MV-4-11 (cell line): ENCODE measurements around the gene PIK3IP1.

Experiments
- DNase-seq: peaks from one replicate; lab custom pipeline; 2025; lab: John Stamatoyannopoulos, UW

Gene PIK3IP1

DNA sequence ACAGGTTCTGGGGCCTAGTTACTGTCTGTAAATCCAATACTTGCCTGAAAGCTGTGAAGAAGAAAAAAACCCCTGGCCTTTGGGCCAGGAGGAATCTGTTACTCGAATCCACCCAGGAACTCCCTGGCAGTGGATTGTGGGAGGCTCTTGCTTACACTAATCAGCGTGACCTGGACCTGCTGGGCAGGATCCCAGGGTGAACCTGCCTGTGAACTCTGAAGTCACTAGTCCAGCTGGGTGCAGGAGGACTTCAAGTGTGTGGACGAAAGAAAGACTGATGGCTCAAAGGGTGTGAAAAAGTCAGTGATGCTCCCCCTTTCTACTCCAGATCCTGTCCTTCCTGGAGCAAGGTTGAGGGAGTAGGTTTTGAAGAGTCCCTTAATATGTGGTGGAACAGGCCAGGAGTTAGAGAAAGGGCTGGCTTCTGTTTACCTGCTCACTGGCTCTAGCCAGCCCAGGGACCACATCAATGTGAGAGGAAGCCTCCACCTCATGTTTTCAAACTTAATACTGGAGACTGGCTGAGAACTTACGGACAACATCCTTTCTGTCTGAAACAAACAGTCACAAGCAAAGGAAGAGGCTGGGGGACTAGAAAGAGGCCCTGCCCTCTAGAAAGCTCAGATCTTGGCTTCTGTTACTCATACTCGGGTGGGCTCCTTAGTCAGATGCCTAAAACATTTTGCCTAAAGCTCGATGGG is 13.5 kb downstream of the PIK3IP1 start:
- no peak for DNase-seq

- DNase-seq: no peak
These were observed 14.1 kb downstream of the PIK3IP1 start for GRCh38 chr22:31278151-31278621.

DNA sequence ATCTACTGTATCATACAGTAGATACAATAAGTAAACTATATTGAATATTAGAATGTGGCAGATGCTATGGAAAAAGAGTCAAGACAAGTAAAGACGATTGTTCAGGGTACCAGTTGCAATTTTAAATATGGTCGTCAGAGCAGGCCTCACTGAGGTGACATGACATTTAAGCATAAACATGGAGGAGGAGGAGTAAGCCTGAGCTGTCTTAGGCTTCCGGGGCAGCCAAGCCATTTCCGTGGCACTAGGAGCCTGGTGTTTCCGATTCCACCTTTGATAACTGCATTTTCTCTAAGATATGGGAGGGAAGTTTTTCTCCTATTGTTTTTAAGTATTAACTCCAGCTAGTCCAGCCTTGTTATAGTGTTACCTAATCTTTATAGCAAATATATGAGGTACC is 14.5 kb downstream of the PIK3IP1 start:
- no peak for DNase-seq

DNA sequence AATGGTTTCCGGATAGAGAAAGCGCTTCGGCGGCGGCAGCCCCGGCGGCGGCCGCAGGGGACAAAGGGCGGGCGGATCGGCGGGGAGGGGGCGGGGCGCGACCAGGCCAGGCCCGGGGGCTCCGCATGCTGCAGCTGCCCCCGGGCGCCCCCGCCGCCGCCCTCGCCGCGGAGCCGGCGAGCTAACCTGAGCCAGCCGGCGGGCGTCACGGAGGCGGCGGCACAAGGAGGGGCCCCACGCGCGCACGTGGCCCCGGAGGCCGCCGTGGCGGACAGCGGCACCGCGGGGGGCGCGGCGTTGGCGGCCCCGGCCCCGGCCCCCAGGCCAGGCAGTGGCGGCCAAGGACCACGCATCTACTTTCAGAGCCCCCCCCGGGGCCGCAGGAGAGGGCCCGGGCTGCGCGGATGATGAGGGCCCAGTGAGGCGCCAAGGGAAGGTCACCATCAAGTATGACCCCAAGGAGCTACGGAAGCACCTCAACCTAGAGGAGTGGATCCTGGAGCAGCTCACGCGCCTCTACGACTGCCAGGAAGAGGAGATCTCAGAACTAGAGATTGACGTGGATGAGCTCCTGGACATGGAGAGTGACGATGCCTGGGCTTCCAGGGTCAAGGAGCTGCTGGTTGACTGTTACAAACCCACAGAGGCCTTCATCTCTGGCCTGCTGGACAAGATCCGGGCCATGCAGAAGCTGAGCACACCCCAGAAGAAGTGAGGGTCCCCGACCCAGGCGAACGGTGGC is 15.7 kb downstream of the PIK3IP1 start:
- no peak for DNase-seq

DNA sequence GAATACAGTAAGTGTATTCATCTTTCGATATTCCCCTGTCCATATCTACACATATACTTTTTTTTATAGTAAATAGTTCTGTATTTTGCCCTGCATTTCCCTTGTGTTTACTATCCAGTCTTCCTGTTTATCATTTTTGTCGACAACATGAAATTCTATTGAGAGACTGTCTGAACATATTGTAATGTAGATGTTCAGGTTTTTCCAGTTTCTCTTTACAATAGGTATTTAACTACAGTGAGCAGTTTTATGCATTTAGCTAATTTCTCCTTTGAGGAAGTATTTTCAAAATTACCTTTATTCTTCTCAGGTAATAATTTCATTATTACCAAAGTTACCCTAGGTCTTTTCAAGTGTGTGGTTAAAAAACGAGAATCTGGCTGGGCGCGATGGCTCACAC is 16.7 kb downstream of the PIK3IP1 start:
- DNase-seq: no peak

GRCh38 chr22:31275018-31275417 is 17.3 kb downstream of the PIK3IP1 start:
- no peak for DNase-seq

GRCh38 chr22:31274017-31274416 is 18.3 kb downstream of the PIK3IP1 start:
- no peak for DNase-seq

- peak; percentile 48 for DNase-seq
These were observed 19.5 kb downstream of the PIK3IP1 start for GRCh38 chr22:31272522-31273446.

- no peak for DNase-seq
These were observed 20.8 kb downstream of the PIK3IP1 start for GRCh38 chr22:31271485-31271884.

DNA sequence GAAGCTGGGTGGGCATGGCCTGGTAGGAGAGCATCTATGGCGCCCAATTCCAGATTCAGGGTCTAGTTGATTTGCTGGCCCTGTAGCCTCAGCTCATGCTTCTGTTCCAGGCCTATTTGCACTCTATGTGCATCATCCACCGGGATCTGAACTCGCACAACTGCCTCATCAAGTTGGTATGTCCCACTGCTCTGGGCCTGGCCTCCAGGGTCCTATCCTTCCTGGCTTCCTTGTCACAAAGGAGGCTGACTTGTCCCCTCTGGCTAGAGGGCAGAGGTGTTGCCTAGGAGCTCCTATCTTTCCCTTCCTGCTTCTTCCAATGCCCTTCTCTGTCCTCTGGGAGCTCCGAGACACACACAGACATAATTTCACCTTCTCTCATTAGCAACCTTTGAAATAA is 21.3 kb downstream of the PIK3IP1 start:
- DNase-seq: no peak

DNA sequence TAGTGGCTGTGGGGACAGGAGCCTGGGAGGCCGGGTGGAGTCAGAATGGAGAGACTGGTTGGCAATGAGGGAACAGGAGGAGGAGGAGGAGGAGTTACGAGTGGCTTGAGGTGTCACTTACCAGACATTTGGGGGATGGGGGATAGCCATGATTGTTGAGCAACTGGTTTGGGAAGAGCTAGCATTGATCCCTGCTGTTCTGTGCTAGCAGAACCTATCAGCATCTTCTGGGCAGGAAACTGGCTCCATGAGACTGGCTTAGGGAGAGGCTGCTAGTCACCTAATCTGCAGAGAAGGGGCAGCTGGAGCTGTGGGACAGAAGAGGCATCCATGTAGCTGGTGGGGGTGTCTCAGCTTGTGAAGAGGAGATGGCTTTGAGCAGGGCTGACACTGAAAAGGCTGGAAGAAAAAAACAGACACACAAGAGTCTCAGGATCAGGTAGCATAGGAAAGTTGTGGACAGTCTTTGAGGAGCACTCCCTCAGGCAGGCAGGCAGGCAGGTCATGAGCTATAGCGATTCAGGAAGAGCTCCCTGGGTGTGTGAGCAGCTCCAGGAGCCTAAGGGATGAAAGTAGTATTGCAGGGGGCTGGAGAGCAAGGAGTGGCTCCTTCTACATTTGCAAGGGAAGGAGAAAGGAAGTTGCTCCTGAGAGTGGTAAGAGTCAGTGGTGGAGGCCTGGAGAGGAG is 22.3 kb downstream of the PIK3IP1 start:
- no peak for DNase-seq

- no peak for DNase-seq
These were observed 24.0 kb downstream of the PIK3IP1 start for GRCh38 chr22:31268281-31268680.

DNA sequence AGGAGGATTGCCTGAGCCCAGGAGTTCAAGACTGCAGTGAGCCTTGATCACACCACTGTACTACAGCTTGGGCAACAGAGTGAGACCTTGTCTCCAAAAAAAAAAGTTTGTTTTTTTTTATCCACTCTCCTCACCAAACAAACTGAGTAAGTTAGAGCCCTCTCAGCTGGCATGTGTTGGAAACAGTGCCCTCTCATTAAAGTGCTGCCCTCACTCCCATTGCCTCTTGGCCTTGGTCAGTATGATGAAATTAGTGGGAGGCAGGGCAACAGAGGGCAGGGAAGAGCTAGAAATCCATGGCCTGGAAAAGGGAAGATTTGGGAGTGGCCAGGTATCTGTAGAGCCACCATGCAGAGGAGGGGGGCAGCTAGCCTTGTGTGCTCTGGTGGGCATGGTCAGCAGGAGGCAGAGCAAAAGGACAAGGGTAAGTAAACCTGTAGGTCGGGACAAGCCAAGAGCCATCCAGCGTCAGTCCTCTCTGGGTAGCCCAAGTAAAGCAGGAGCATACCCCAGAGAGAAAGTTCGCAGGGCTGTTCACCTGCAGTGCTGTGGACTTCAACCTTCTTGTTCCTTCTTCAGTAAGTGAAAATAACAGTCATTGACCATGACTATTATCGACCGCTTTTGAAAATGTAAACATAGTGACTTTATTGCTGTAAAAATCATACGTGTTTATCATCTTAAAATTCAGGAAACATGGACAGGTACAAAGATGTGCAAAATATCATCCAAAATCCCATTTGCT is 28.2 kb downstream of the PIK3IP1 start:
- no peak for DNase-seq

DNA sequence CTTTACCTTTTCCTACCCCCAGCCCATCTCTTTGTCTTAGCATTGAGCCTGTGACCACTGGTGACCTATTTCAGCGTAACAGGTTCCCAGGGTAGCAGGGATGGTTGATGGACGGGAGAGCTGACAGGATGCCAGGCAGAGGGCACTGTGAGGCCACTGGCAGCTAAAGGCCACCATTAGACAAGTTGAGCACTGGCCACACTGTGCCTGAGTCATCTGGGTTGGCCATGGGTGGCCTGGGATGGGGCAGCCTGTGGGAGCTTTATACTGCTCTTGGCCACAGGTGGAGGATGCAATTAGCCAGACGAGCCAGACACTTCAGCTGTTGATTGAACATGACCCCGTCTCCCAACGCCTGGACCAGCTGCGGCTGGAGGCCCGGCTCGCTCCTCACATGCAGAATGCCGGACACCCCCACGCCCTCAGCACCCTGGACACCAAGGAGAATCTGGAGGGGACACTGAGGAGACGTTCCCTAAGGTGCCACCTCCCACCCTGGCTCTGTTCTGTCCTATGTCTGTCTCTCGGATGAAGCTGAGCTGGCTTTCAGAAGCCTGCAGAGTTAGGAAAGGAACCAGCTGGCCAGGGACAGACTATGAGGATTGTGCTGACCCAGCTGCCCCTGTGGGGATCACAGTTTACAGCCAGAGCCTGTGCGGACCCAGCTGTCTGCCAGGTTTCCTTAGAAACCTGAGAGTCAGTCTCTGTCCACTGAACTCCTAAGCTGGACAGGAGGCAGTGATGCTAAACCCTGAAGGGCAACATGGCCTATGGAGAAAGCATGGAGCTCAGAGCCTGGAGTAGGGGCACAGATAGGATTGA is 29.8 kb downstream of the PIK3IP1 start:
- no peak for DNase-seq

GRCh38 chr22:31260474-31260856 is 31.8 kb downstream of the PIK3IP1 start:
- DNase-seq: no peak

DNA sequence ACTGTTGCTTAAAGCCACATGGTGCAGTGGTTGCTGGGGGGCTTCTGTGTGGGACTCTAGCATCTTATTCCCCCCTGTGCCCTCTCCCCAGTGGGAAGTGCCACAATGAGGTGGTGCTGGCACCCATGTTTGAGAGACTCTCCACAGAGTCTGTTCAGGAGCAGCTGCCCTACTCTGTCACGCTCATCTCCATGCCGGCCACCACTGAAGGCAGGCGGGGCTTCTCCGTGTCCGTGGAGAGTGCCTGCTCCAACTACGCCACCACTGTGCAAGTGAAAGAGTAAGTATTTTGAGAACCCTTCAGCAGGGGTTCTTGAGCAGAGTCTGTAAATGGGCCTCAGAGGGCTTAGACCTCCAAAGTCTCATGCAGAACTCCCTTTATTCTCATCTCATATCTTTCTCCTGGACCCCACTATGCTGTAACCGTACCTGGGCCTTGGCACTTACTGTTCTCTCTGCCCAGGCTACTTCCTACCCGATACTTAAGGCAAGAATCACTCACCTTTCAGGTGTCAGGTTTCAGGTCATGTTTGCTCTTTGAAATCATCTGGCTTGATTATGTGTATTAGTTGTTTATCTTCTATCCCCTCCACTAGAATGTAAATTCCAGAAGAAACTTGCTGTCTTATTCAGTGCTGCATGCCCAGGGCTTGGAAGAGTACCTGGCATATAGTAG is 32.4 kb downstream of the PIK3IP1 start:
- no peak for DNase-seq

- DNase-seq: no peak
These were observed 38.3 kb downstream of the PIK3IP1 start for GRCh38 chr22:31253949-31254348.

DNA sequence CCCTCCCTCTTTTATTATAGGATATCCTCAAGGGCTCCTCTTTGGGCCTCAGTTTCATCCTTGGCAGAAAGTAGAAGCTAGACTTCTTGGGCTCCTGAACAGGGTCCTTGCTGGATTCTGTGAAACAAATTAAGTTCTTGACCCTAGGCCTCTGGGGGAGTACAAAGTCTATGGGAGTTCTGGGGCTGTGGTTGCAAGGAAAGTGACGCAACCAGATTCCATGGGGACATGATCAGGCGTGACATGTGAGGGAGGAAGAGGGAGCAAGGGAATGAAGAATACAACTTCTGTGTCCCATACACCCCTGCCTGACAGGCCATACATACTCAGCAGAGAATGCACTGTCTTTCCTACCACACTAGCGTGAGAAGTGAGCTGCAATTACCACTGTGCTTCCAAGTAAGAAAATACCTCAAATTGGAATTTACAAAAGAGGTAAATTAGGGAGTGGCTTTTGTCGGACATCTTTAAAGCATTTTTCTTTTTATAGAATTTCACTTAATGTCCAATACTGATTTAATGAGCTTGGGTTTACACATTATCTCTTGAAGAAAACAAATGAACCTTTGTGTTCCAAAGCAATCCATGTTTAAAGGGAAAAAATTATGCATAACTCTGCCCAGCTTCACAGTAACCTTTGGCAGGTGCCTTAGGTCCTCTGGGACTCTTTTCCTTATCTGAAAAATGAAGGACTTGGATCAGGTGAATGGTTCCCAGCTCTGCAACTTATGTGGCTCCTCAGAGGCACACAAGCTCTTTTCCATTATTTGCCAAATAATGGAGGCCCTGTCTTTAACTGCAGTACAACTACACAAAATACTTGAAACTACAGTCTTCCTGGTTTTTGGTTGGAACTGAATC is 41.3 kb downstream of the PIK3IP1 start:
- DNase-seq: no peak
